Panc1 (cell line): Measurements from ENCODE around the gene GLRX5. TPM values are rescaled to one million over a fixed set of nuclear protein-coding genes. Genes with fewer than 3 reads are reported as not detected.

Experiments
- ATAC-seq: fragments of 200-7000 bp; cut with Tn5 transposase; 2 replicates; pipeline ENCODE4 v1.9.1; 2020; ENCODE audit warnings: mild to moderate bottlenecking, moderate library complexity
- BruUV-seq: library from RNA; stranded (reverse); fragments of 400-500 nt; replicated peaks from 2 replicates; lab custom pipeline; 2021; lab: Mats Ljungman, UMichigan
- CTCF ChIA-PET: fragments of 300-600 bp; sonication (Branson Sonifier 250); formaldehyde crosslinking; loops from one replicate; lab custom pipeline; 2022; ENCODE audit warnings: antibody characterized with exemption; lab: Charles Lee
- POLR2A ChIA-PET: fragments of 300-600 bp; sonication (Branson Sonifier 250); formaldehyde crosslinking; loops from one replicate; lab custom pipeline; 2022; ENCODE audit warnings: antibody characterized with exemption; lab: Charles Lee
- DNase-seq: peaks from one replicate; pipeline ENCODE4 v3.0.0-alpha.2; 2010; ENCODE audit warnings: low read depth, low spot score
- H3K27ac ChIP-seq: 2 replicates; pipeline ENCODE4 v1.5.1; 2011; ENCODE audit warnings: mild to moderate bottlenecking, low read length, inconsistent platforms
- H3K27me3 ChIP-seq: fragments of 200-500 bp; sonication (Bioruptor generic); 2 replicates; pipeline ENCODE4 v1.6.0; 2014; ENCODE audit warnings: low read length, inconsistent platforms; ENCODE audit not compliant: control insufficient read depth, insufficient read depth
- H3K36me3 ChIP-seq: fragments of 200-500 bp; sonication (Bioruptor generic); 2 replicates; pipeline ENCODE4 v1.5.1; 2014; ENCODE audit warnings: inconsistent platforms, mild to moderate bottlenecking, low read length, moderate library complexity; ENCODE audit not compliant: control insufficient read depth, insufficient read depth
- H3K4me1 ChIP-seq: 2 replicates; pipeline ENCODE4 v1.5.1; 2011; ENCODE audit warnings: inconsistent platforms, mild to moderate bottlenecking, low read length, moderate library complexity; ENCODE audit not compliant: control insufficient read depth, insufficient read depth
- H3K4me3 ChIP-seq, 2 experiments: 2 replicates each; pipeline ENCODE4 v1.5.1; 2011 to 2012; ENCODE audit warnings: low read depth in 2 of 2, low read length in 2 of 2, mild to moderate bottlenecking in 2 of 2, inconsistent platforms in 1 of 2, moderate library complexity in 1 of 2
- H3K9me3 ChIP-seq: fragments of 200-500 bp; sonication (Bioruptor generic); 2 replicates; pipeline ENCODE4 v1.5.1; 2014; ENCODE audit warnings: low read depth, mild to moderate bottlenecking, inconsistent platforms, low read length, moderate library complexity; ENCODE audit not compliant: control insufficient read depth, insufficient read depth
- POLR2AphosphoS5 ChIP-seq: IDR thresholded peaks from 2 replicates; pipeline ENCODE4 v1.6.1; 2012; ENCODE audit warnings: mild to moderate bottlenecking, low read depth, low read length, moderate library complexity
- SIN3A ChIP-seq: IDR thresholded peaks from 2 replicates; pipeline ENCODE4 v1.6.1; 2012; ENCODE audit warnings: low read depth, mild to moderate bottlenecking, low read length, moderate library complexity, borderline replicate concordance; ENCODE audit not compliant: insufficient read depth
- TCF7L2 ChIP-seq: IDR thresholded peaks from 2 replicates; pipeline ENCODE4 v1.6.1; 2011; ENCODE audit warnings: mild to moderate bottlenecking, low read depth, low read length, inconsistent platforms
- in situ Hi-C: cut with HindIII; loops from 2 replicates; pipeline ENCODE4 v1.10.0; 2016; ENCODE audit warnings: low sequenced_read_pairs, low pct_unique_long_range_greater_than_20kb
- intact Hi-C: fragments of 100-400 bp; cut with micrococcal nuclease; formaldehyde crosslinking; loops from one replicate; pipeline ENCODE4 v1.10.0; 2022; ENCODE audit not compliant: unreplicated experiment
- total RNA-seq: library from RNA; stranded (reverse); gene quantifications from one replicate; pipeline ENCODE4 v1.2.1, GENCODE V29; 2021; ENCODE audit not compliant: unreplicated experiment
- TF ChIP-seq, protein P1 (sequence below), 2 experiments: IDR thresholded peaks; 2 replicates each; pipeline ENCODE4 v1.6.1; 2011 to 2012; ENCODE audit warnings: low read depth in 2 of 2, control low read depth in 1 of 2, low read length in 1 of 2, mild to moderate bottlenecking in 1 of 2, moderate library complexity in 1 of 2; ENCODE audit not compliant: insufficient read depth in 1 of 2
- TF ChIP-seq, protein P2 (sequence below): fragments of 450-650 bp; IDR thresholded peaks from 2 replicates; pipeline ENCODE4 v1.5.1; 2017; ENCODE audit warnings: mild to moderate bottlenecking

GLRX5 gene
- total RNA-seq, 1 experiment from 2014 or later, result 38.6 TPM

DNA sequence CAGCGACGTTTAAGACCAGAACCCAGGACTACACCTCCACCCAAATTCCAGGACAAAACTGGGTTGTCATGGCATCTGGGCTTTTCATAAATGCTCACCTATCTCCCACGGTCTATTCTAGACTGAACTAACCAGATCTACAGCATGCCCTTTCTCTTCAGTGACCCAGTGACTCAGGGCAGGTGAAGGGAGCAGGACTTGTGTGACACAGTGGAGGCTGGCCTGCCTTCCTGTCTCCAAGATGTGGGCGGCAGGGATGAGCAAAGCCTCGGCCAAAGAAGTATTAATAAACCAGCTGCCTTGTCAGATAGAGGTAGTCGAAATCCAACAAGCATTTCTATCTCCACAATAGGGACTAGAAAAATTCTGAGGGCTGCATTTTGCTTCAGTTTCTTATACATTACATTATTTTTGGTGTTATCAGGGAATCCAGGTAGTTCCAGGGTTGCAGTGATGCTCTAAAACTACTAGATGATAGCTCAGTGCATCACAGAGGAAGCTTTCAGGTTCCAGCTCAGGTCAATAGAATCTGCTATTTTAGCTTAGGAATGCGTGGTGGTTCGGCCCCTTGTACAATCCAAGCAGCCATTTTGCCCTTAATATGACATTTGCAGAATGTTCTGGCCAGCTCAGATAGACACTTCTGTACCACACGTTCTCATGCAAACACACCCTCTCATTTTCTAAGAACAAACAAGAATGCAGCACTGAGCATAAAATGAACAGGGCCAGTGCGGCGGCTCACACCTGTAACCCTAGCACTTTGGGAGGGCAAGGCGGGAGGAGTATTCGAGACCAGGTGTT is 4.2 kb upstream of the GLRX5 start:
- Histone ChIP-seq H3K4me3 (no peak overlapping the region), H3K9me3 (no peaks in the 10 kb centered on the region), H3K4me1 (peaks cover 26% of the 10 kb centered on the region), H3K36me3 (peaks cover 16% of the 10 kb centered on the region), H3K27ac (no peak overlapping the region; the same call in 1 of the 2 replicates), H3K27me3 (no peaks in the 10 kb centered on the region)
- CTCF ChIA-PET, result no interaction called here
- DNase-seq (no peak), ATAC-seq (no peak)
- TF ChIP-seq SIN3A, result no peak
- TF ChIP-seq, protein P1, sequence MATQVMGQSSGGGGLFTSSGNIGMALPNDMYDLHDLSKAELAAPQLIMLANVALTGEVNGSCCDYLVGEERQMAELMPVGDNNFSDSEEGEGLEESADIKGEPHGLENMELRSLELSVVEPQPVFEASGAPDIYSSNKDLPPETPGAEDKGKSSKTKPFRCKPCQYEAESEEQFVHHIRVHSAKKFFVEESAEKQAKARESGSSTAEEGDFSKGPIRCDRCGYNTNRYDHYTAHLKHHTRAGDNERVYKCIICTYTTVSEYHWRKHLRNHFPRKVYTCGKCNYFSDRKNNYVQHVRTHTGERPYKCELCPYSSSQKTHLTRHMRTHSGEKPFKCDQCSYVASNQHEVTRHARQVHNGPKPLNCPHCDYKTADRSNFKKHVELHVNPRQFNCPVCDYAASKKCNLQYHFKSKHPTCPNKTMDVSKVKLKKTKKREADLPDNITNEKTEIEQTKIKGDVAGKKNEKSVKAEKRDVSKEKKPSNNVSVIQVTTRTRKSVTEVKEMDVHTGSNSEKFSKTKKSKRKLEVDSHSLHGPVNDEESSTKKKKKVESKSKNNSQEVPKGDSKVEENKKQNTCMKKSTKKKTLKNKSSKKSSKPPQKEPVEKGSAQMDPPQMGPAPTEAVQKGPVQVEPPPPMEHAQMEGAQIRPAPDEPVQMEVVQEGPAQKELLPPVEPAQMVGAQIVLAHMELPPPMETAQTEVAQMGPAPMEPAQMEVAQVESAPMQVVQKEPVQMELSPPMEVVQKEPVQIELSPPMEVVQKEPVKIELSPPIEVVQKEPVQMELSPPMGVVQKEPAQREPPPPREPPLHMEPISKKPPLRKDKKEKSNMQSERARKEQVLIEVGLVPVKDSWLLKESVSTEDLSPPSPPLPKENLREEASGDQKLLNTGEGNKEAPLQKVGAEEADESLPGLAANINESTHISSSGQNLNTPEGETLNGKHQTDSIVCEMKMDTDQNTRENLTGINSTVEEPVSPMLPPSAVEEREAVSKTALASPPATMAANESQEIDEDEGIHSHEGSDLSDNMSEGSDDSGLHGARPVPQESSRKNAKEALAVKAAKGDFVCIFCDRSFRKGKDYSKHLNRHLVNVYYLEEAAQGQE (IDR thresholded peaks at IDR 0.05; ENCODE audit: insufficient read depth in 1 of 2, low read depth in 2 of 2, low read length in 1 of 2), result no peak
- no peak for TF ChIP-seq POLR2AphosphoS5
- TF ChIP-seq, protein P2, sequence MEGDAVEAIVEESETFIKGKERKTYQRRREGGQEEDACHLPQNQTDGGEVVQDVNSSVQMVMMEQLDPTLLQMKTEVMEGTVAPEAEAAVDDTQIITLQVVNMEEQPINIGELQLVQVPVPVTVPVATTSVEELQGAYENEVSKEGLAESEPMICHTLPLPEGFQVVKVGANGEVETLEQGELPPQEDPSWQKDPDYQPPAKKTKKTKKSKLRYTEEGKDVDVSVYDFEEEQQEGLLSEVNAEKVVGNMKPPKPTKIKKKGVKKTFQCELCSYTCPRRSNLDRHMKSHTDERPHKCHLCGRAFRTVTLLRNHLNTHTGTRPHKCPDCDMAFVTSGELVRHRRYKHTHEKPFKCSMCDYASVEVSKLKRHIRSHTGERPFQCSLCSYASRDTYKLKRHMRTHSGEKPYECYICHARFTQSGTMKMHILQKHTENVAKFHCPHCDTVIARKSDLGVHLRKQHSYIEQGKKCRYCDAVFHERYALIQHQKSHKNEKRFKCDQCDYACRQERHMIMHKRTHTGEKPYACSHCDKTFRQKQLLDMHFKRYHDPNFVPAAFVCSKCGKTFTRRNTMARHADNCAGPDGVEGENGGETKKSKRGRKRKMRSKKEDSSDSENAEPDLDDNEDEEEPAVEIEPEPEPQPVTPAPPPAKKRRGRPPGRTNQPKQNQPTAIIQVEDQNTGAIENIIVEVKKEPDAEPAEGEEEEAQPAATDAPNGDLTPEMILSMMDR, result no peak
- no peak for TF ChIP-seq TCF7L2
- in situ Hi-C loops (no loop called here), intact Hi-C loops (no loop called here)
- no TSS peak for BruUV-seq
- POLR2A ChIA-PET, result interaction anchor here (0.6 kb wide), 1 partner anchor 14 kb away, joined by 4 read pairs; the partner anchor contains the start of gene SYNE3

DNA sequence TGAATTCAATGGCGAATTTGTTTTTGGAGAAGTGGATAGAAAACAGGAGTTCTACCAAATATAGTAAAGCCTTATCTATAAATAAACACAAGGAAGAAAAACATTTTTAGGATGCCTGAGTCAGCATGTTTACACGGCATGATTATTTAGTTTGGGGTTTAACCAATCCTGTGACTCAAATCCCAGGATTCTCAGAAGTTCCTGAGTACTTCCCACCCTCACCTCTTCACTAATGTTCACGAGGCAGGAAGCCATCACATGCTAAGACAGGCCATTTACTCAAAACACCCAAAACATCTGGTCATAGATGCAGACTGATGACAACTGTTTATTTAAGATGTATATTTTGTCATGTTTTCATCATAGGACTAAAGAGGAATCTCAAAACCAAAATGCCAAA is 3.4 kb upstream of the GLRX5 start:
- intact Hi-C loops, result no loop called here
- H3K9me3 ChIP-seq, result no peaks in the 10 kb centered on the region
- no TSS peak for BruUV-seq
- H3K27ac ChIP-seq, result peak overlapping the region; percentile 29; the same call in 1 of the 2 replicates
- peak overlapping the region; percentile 92 to 95 for H3K4me3 ChIP-seq
- CTCF ChIA-PET, result no interaction called here
- peaks cover 16% of the 10 kb centered on the region for H3K36me3 ChIP-seq
- POLR2A ChIA-PET, result no interaction called here
- H3K4me1 ChIP-seq, result peaks cover 26% of the 10 kb centered on the region
- ATAC-seq (no peak), DNase-seq (no peak)
- TF ChIP-seq, protein P2, result no peak
- TF ChIP-seq TCF7L2 (no peak), POLR2AphosphoS5 (no peak), SIN3A (no peak)
- TF ChIP-seq, protein P1 (IDR thresholded peaks at IDR 0.05; ENCODE audit: insufficient read depth in 1 of 2, low read depth in 2 of 2, low read length in 1 of 2), result no peak
- in situ Hi-C loops, result no loop called here
- no peaks in the 10 kb centered on the region for H3K27me3 ChIP-seq
